ENCODE measurements around the gene IFFO2.

GRCh38 chr1:18903291-18903756 is 53.2 kb downstream of the IFFO2 start:
- TF ChIP-seq YY1 (IDR thresholded peaks at IDR 0.05; ENCODE audit: extremely low read depth, insufficient replicate concordance, low read depth, low read length) (no peak), TCF7L2 (IDR thresholded peaks at IDR 0.05; ENCODE audit: borderline replicate concordance, extremely low read depth, insufficient read depth, insufficient read length) (no peak)
